Endothelial cell of umbilical vein (primary cell): ENCODE measurements around the gene PAOX. TPM values are rescaled to one million over a fixed set of nuclear protein-coding genes. Genes with fewer than 3 reads are reported as not detected.

Experiments
- BruUV-seq: library from RNA; stranded (reverse); fragments of 400-500 nt; replicated peaks from 2 replicates; lab custom pipeline; 2021; lab: Mats Ljungman, UMichigan
- CTCF ChIA-PET: fragments of 300-600, 350-600 bp; sonication (Branson Sonifier 250); formaldehyde crosslinking; loops from one replicate; lab custom pipeline; 2021; ENCODE audit warnings: antibody characterized with exemption, inconsistent platforms; lab: Charles Lee
- POLR2A ChIA-PET: fragments of 300-600, 350-600 bp; sonication (Branson Sonifier 250); formaldehyde crosslinking; loops from one replicate; lab custom pipeline; 2021; ENCODE audit warnings: antibody characterized with exemption, inconsistent platforms; lab: Charles Lee
- DNase-seq: peaks from one replicate; pipeline ENCODE4 v3.0.0-alpha.2; 2011; ENCODE audit warnings: low read depth, low spot score
- FAIRE-seq: peaks from 2 replicates; lab custom pipeline; 2011; peaks lifted over from hg19 to GRCh38; lab: Jason Lieb, UNC
- H2AFZ ChIP-seq: 2 replicates; pipeline ENCODE4 v1.6.0; 2012; ENCODE audit warnings: low read depth, low read length, control low read depth, inconsistent platforms
- H3K27ac ChIP-seq: 2 replicates; pipeline ENCODE4 v1.5.1; 2011; ENCODE audit warnings: low read depth, mild to moderate bottlenecking, control low read depth, low read length, moderate library complexity; ENCODE audit not compliant: insufficient read depth
- H3K27me3 ChIP-seq, 2 experiments: 2 replicates each; pipeline versions ENCODE4 v1.6.0 to v1.6.1; 2011; ENCODE audit warnings: low read length in 2 of 2, mixed read lengths in 1 of 2; ENCODE audit not compliant: control insufficient read depth in 2 of 2, insufficient read depth in 2 of 2
- H3K36me3 ChIP-seq, 2 experiments: 2 replicates in 1 of 2; 3 replicates in 1 of 2; pipeline ENCODE4 v1.5.1; 2011; ENCODE audit warnings: low read length in 2 of 2, mild to moderate bottlenecking in 1 of 2, moderate library complexity in 1 of 2; ENCODE audit not compliant: control insufficient read depth in 2 of 2, insufficient read depth in 2 of 2; ENCODE audit errors: extremely low read depth in 1 of 2
- H3K4me1 ChIP-seq: 3 replicates; pipeline ENCODE4 v1.5.1; 2011; ENCODE audit warnings: mild to moderate bottlenecking, low read length; ENCODE audit not compliant: control insufficient read depth, insufficient read depth; ENCODE audit errors: extremely low read depth
- H3K4me2 ChIP-seq: 2 replicates; pipeline ENCODE4 v1.6.1; 2011; ENCODE audit warnings: low read length, control low read depth, mixed read lengths; ENCODE audit not compliant: insufficient read depth
- H3K4me3 ChIP-seq, 3 experiments: fragments of 200-600 bp in 1 of 3; sonication (generic), shearing (Covaris generic) in 1 of 3; replicated peaks in 1 of 3; 2 replicates each; pipeline ENCODE4 v1.5.1; 2011 to 2016; ENCODE audit warnings: control low read depth in 3 of 3, low read length in 3 of 3, mild to moderate bottlenecking in 2 of 3, inconsistent platforms in 1 of 3, low read depth in 1 of 3, moderate library complexity in 1 of 3; ENCODE audit not compliant: insufficient read depth in 1 of 3
- H3K79me2 ChIP-seq: 2 replicates; pipeline ENCODE4 v1.6.0; 2012; ENCODE audit warnings: low read length, inconsistent platforms; ENCODE audit not compliant: control insufficient read depth, insufficient read depth
- H3K9ac ChIP-seq: replicated peaks from 2 replicates; pipeline ENCODE3; 2011; ENCODE audit warnings: low read length, control low read depth; ENCODE audit not compliant: insufficient read depth; ENCODE audit errors: extremely low read depth
- H3K9me1 ChIP-seq: replicated peaks from 3 replicates; pipeline ENCODE4 v1.6.0; 2011; ENCODE audit warnings: mild to moderate bottlenecking, low read length; ENCODE audit not compliant: control insufficient read depth, insufficient read depth; ENCODE audit errors: extremely low read depth
- H3K9me3 ChIP-seq: replicated peaks from 2 replicates; pipeline ENCODE4 v1.5.1; 2012; ENCODE audit warnings: low read length, inconsistent platforms; ENCODE audit not compliant: control insufficient read depth, insufficient read depth
- H4K20me1 ChIP-seq: replicated peaks from 2 replicates; pipeline ENCODE3; 2011; ENCODE audit warnings: mild to moderate bottlenecking, low read length; ENCODE audit not compliant: control insufficient read depth, insufficient read depth; ENCODE audit errors: extremely low read depth
- EZH2 ChIP-seq: IDR thresholded peaks from 2 replicates; pipeline ENCODE4 v1.6.1; 2012; ENCODE audit warnings: borderline replicate concordance, low read depth, mild to moderate bottlenecking, moderate library complexity, low read length, inconsistent platforms; ENCODE audit not compliant: severe bottlenecking
- FOS ChIP-seq: IDR thresholded peaks from 2 replicates; pipeline ENCODE4 v1.6.1; 2011; ENCODE audit warnings: mild to moderate bottlenecking, low read length, moderate library complexity, borderline replicate concordance; ENCODE audit not compliant: insufficient read depth
- GATA2 ChIP-seq: IDR thresholded peaks from 2 replicates; pipeline ENCODE4 v1.7.0; 2011; ENCODE audit warnings: low read depth, mild to moderate bottlenecking, moderate library complexity, mixed read lengths, low read length; ENCODE audit not compliant: insufficient read length, insufficient read depth
- JUN ChIP-seq: IDR thresholded peaks from 2 replicates; pipeline ENCODE4 v1.6.1; 2011; ENCODE audit warnings: borderline replicate concordance, low read depth; ENCODE audit not compliant: insufficient read length, insufficient read depth
- MYC ChIP-seq: IDR thresholded peaks from one replicate; pipeline ENCODE4 v1.6.1; 2011; ENCODE audit warnings: mild to moderate bottlenecking, low read depth, low read length
- POLR2A ChIP-seq: IDR thresholded peaks from 2 replicates; pipeline ENCODE4 v1.6.1; 2012; ENCODE audit warnings: low read depth, mild to moderate bottlenecking, control low read depth, low read length
- POLR2AphosphoS5 ChIP-seq: IDR thresholded peaks from 2 replicates; pipeline ENCODE4 v1.6.1; 2012; ENCODE audit warnings: low read depth, mild to moderate bottlenecking, control low read depth, low read length, moderate library complexity; ENCODE audit not compliant: insufficient read depth
- dilution Hi-C: fragments of 300-500 bp; cut with MboI; formaldehyde crosslinking; loops from one replicate; pipeline ENCODE4 v1.15.0; 2019; ENCODE audit warnings: low sequenced_read_pairs; ENCODE audit not compliant: extremely low pct_ligation_motif_present
- intact Hi-C: fragments of 100-400 bp; cut with micrococcal nuclease; formaldehyde crosslinking; loops from one replicate; pipeline ENCODE4 v1.10.0; 2022
- polyA plus RNA-seq, 4 experiments: library from polyadenylated mRNA; depleted of rRNA in 3 of 4; stranded (reverse) in 3 of 4; unstranded in 1 of 4; fragments of >200 nt; gene quantifications; 2 replicates each; pipeline versions ENCODE4 v1.2.1 to v1.2.3, GENCODE V29; 2011 to 2012; ENCODE audit warnings: missing spikeins in 1 of 4
- total RNA-seq: library from RNA; stranded (reverse); gene quantifications from 2 replicates; pipeline ENCODE4 v1.2.3, GENCODE V29; 2021
- TF ChIP-seq, protein P1 (sequence below): IDR thresholded peaks from 2 replicates; pipeline ENCODE4 v1.6.1; 2011; ENCODE audit not compliant: insufficient read depth, insufficient read length
- TF ChIP-seq, protein P2 (sequence below), 2 donors: IDR thresholded peaks; 1 replicate in 1 of 2; 2 replicates in 1 of 2; pipeline ENCODE4 v1.5.1; 2011; ENCODE audit warnings: low read length in 2 of 2, mild to moderate bottlenecking in 2 of 2, moderate library complexity in 2 of 2, control low read depth in 1 of 2, inconsistent platforms in 1 of 2, low read depth in 1 of 2; ENCODE audit not compliant: insufficient read depth in 1 of 2; ENCODE audit errors: extremely low read depth in 1 of 2

The PAOX gene
- total and polyA plus RNA-seq, 2 donors (not counting 3 experiments of a cell fraction or from before 2014, with no cell fraction given), result 2.6 to 3.8 TPM

DNA sequence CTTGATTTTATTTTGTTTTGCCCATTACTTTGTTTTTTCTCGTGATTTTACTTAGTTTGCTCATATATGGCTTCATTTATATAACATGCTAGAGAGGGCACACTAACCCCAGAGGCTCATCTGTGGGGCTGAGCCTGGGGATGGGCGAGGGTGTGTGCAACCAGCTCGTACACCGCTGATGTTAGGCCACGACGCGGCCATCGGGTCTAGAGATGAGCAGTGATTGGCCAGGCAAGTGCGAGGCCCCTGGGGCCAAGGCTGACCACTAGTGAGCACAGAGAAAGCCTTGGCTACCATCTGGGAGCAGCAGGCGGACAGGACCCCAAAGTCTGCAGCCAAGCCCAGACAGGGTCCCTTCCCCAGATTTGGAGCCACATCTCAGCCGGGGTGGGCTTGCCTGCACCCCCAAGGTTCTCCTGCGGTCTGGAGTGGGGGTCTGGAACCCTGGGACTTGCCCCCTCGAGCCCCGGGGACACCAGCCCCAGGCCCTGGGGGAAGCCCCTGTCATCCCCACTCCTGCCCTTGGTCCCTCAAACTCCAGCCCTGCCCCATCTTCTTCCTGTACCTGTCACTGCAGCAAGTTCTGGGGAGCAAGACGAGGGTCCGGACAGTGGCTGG, 25.0 kb upstream of the PAOX start:
- Histone ChIP-seq H3K4me1 (peaks cover 3% of the 10 kb centered on the region), H3K9me3 (no peaks in the 10 kb centered on the region), H3K79me2 (no peaks in the 10 kb centered on the region), H3K9ac (no peak overlapping the region), H4K20me1 (no peaks in the 10 kb centered on the region), H2AFZ (no peak overlapping the region), H3K27me3 (no peaks in the 10 kb centered on the region), H3K27ac (no peak overlapping the region), H3K36me3 (no peaks in the 10 kb centered on the region), H3K4me2 (no peak overlapping the region), H3K9me1 (no peaks in the 10 kb centered on the region), H3K4me3 (no peak overlapping the region)
- BruUV-seq, result no TSS peak
- intact Hi-C loops (no loop called here), dilution Hi-C loops (no loop called here)
- FAIRE-seq (no peak), DNase-seq (no peak)
- ChIA-PET CTCF (interaction anchor here (1.6 to 3.6 kb wide), 2 partner anchors 10 to 24 kb away, joined by 5 to 20 read pairs; no protein-coding TSS in a partner anchor), POLR2A (interaction anchor here (0.6 kb wide), 1 partner anchor 19 kb away, joined by 5 read pairs; no protein-coding TSS in a partner anchor)
- TF ChIP-seq JUN, result no peak
- TF ChIP-seq GATA2, result no peak
- TF ChIP-seq, protein P1, sequence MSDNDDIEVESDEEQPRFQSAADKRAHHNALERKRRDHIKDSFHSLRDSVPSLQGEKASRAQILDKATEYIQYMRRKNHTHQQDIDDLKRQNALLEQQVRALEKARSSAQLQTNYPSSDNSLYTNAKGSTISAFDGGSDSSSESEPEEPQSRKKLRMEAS, result no peak
- TF ChIP-seq EZH2, result no peak
- TF ChIP-seq MYC, result no peak
- TF ChIP-seq POLR2A, result no peak
- TF ChIP-seq, protein P2, sequence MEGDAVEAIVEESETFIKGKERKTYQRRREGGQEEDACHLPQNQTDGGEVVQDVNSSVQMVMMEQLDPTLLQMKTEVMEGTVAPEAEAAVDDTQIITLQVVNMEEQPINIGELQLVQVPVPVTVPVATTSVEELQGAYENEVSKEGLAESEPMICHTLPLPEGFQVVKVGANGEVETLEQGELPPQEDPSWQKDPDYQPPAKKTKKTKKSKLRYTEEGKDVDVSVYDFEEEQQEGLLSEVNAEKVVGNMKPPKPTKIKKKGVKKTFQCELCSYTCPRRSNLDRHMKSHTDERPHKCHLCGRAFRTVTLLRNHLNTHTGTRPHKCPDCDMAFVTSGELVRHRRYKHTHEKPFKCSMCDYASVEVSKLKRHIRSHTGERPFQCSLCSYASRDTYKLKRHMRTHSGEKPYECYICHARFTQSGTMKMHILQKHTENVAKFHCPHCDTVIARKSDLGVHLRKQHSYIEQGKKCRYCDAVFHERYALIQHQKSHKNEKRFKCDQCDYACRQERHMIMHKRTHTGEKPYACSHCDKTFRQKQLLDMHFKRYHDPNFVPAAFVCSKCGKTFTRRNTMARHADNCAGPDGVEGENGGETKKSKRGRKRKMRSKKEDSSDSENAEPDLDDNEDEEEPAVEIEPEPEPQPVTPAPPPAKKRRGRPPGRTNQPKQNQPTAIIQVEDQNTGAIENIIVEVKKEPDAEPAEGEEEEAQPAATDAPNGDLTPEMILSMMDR (IDR thresholded peaks at IDR 0.05; ENCODE audit: extremely low read depth in 1 of 2, insufficient read depth in 1 of 2, low read depth in 1 of 2, low read length in 2 of 2), result no peak
- TF ChIP-seq POLR2AphosphoS5, result no peak
- no peak for TF ChIP-seq FOS
